Thoracic aorta endothelial cell (primary cell): ENCODE measurements around the gene C7. TPM values are rescaled to one million over a fixed set of nuclear protein-coding genes. Genes with fewer than 3 reads are reported as not detected.

Source experiments
- small RNA-seq: library from RNA; depleted of rRNA; stranded (forward); fragments of <200 nt; gene quantifications from one replicate; pipeline ENCODE3, GENCODE V24; 2012
- total RNA-seq: library from RNA; depleted of rRNA; stranded (reverse); fragments of >200 nt; gene quantifications from 2 replicates; pipeline ENCODE4 v1.2.3, GENCODE V29; 2012

The C7 gene
- 1.7 TPM in 1 of 2 replicates, not detected in the other for total RNA-seq

DNA sequence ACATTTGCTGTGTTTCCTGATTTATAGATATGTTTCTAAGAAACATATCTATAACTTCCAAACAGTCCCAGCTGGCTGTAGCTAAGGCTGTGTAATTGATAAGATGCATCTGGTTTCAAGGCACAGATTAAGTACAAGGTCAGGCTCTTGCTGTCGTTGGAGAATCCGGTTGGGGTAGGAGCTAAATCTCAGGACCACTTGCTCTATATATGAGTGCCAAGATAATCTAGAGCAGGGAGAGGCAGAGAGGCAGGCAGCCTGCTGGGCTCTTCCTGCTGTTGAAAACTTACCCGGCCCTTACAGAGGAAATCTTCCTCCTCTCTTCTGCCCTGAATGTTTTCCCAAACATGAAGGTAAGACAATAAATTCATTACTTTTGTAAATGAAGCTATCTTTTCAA is at the start of gene C7:
TSS of gene C7 (plus strand) at position 234 of the 400 bp plus-strand sequence. CDS start at position 348, 114 bp downstream.

Small RNA genes lying within 50 kb of the gene (small RNA-seq; reads per million reads assigned to genes)
- gene AC114967.1: not detected
- gene RNU7-161P: not detected

Other genes with a start within 250 kb of the C7 start
- 94.7 and 114 TPM in 2 replicates for gene PTGER4, start 229.6 kb upstream of the C7 start, total RNA-seq
- 18.6 and 23.9 TPM in 2 replicates for gene TTC33, start 153.5 kb upstream of the C7 start, total RNA-seq
- gene PRKAA1, start 111.1 kb upstream of the C7 start, total RNA-seq: 168 and 170 TPM in 2 replicates
- gene RPL37, start 74.3 kb upstream of the C7 start, total RNA-seq: 172 and 319 TPM in 2 replicates
- gene CARD6, start 68.1 kb upstream of the C7 start, total RNA-seq: 44.7 and 45.9 TPM in 2 replicates
- not detected in 2 replicates for gene MROH2B, start 161.8 kb downstream of the C7 start, total RNA-seq